Astrocyte (in vitro differentiated cells and primary cell): Measurements from ENCODE around the gene HLCS. TPM values are rescaled to one million over a fixed set of nuclear protein-coding genes. Genes with fewer than 3 reads are reported as not detected.

Experiments
- DNase-seq: peaks from one replicate; pipeline ENCODE4 v3.0.0-alpha.2; 2010; ENCODE audit warnings: low read depth
- FAIRE-seq: peaks from 2 replicates; lab custom pipeline; 2011; peaks lifted over from hg19 to GRCh38; lab: Jason Lieb, UNC
- H2AFZ ChIP-seq: 2 replicates; pipeline ENCODE4 v1.6.0; 2012; ENCODE audit warnings: low read depth, low read length, inconsistent platforms
- H3K27ac ChIP-seq: 2 replicates; pipeline ENCODE4 v1.5.1; 2011; ENCODE audit warnings: low read depth, low read length, inconsistent platforms
- H3K27me3 ChIP-seq: 2 replicates; pipeline ENCODE4 v1.6.0; 2011; ENCODE audit warnings: low read length, inconsistent platforms; ENCODE audit not compliant: insufficient read depth
- H3K36me3 ChIP-seq: 2 replicates; pipeline ENCODE4 v1.5.1; 2011; ENCODE audit warnings: low read length, inconsistent platforms; ENCODE audit not compliant: insufficient read depth
- H3K4me1 ChIP-seq: 2 replicates; pipeline ENCODE4 v1.5.1; 2011; ENCODE audit warnings: low read length, inconsistent platforms; ENCODE audit not compliant: insufficient read depth
- H3K4me2 ChIP-seq: 2 replicates; pipeline ENCODE4 v1.6.0; 2012; ENCODE audit warnings: low read length, inconsistent platforms
- H3K4me3 ChIP-seq: 2 replicates; pipeline ENCODE4 v1.5.1; 2011; ENCODE audit warnings: low read depth, mild to moderate bottlenecking, low read length, inconsistent platforms; ENCODE audit not compliant: insufficient read depth
- H3K79me2 ChIP-seq: 2 replicates; pipeline ENCODE4 v1.6.0; 2012; ENCODE audit warnings: mild to moderate bottlenecking, low read length, inconsistent platforms; ENCODE audit not compliant: insufficient read depth
- H3K9ac ChIP-seq: 2 replicates; pipeline ENCODE4 v1.6.0; 2012; ENCODE audit warnings: mild to moderate bottlenecking, low read length, inconsistent platforms
- H3K9me3 ChIP-seq: 2 replicates; pipeline ENCODE4 v1.5.1; 2012; ENCODE audit warnings: low read depth, mild to moderate bottlenecking, low read length, inconsistent platforms; ENCODE audit not compliant: insufficient read depth
- H4K20me1 ChIP-seq: 2 replicates; pipeline ENCODE4 v1.6.0; 2012; ENCODE audit warnings: low read length, inconsistent platforms; ENCODE audit not compliant: insufficient read depth
- H3K27ac Mint-ChIP-seq: one replicate; pipeline ENCODE4 v1.8.0; 2021; ENCODE audit warnings: mild to moderate bottlenecking, mixed read lengths; ENCODE audit not compliant: unreplicated experiment
- H3K27me3 Mint-ChIP-seq: one replicate; pipeline ENCODE4 v1.8.0; 2021; ENCODE audit warnings: low read depth, mixed read lengths; ENCODE audit not compliant: unreplicated experiment
- H3K36me3 Mint-ChIP-seq: one replicate; pipeline ENCODE4 v1.8.0; 2021; ENCODE audit warnings: low read depth, mixed read lengths; ENCODE audit not compliant: unreplicated experiment
- H3K4me1 Mint-ChIP-seq: one replicate; pipeline ENCODE4 v1.8.0; 2021; ENCODE audit warnings: low read depth, mixed read lengths; ENCODE audit not compliant: unreplicated experiment
- H3K4me3 Mint-ChIP-seq: one replicate; pipeline ENCODE4 v1.8.0; 2021; ENCODE audit warnings: mild to moderate bottlenecking, moderate library complexity, mixed read lengths; ENCODE audit not compliant: unreplicated experiment
- H3K9me3 Mint-ChIP-seq: one replicate; pipeline ENCODE4 v1.8.0; 2021; ENCODE audit warnings: mild to moderate bottlenecking, mixed read lengths; ENCODE audit not compliant: unreplicated experiment
- CTCF ChIP-seq: IDR thresholded peaks from 2 replicates; pipeline ENCODE4 v1.5.1; 2011; ENCODE audit warnings: low read depth, mild to moderate bottlenecking, inconsistent platforms, low read length, moderate library complexity; ENCODE audit not compliant: insufficient read depth
- EZH2 ChIP-seq: IDR thresholded peaks from 2 replicates; pipeline ENCODE4 v1.6.1; 2012; ENCODE audit warnings: mild to moderate bottlenecking, low read length, inconsistent platforms; ENCODE audit not compliant: insufficient read depth
- total RNA-seq: library from RNA; stranded (reverse); gene quantifications from 2 replicates; pipeline ENCODE4 v1.2.1, GENCODE V29; 2021

The HLCS gene
- total RNA-seq, 1 donor from 2014 or later: 20.9 TPM

GRCh38 chr21:36730291-36731281 lies 235.9 kb downstream of the HLCS start:
- Histone ChIP-seq H3K36me3 (no peaks in the 10 kb centered on the region), H3K27ac (no peak overlapping the region), H2AFZ (no peak overlapping the region), H3K4me2 (no peak overlapping the region), H3K27me3 (peaks cover 23% of the 10 kb centered on the region), H3K9ac (no peak overlapping the region), H3K4me3 (no peak overlapping the region), H3K4me1 (no peaks in the 10 kb centered on the region), H3K79me2 (no peaks in the 10 kb centered on the region), H4K20me1 (no peaks in the 10 kb centered on the region), H3K9me3 (no peaks in the 10 kb centered on the region)
- DNase-seq (peak; percentile 35), FAIRE-seq (no peak)
- TF ChIP-seq CTCF (no peak), EZH2 (no peak)
- peaks cover 15% of the 10 kb centered on the region for H3K36me3 Mint-ChIP-seq
- H3K4me3 Mint-ChIP-seq: no peak overlapping the region
- H3K4me1 Mint-ChIP-seq: peaks cover 4% of the 10 kb centered on the region
- peaks cover 4% of the 10 kb centered on the region for H3K9me3 Mint-ChIP-seq
- peaks cover 37% of the 10 kb centered on the region for H3K27me3 Mint-ChIP-seq
- no peak overlapping the region for H3K27ac Mint-ChIP-seq

- TF ChIP-seq EZH2: no peak
- no peak for TF ChIP-seq CTCF
- Histone ChIP-seq H2AFZ (no peak overlapping the region), H3K36me3 (no peaks in the 10 kb centered on the region), H3K9me3 (no peaks in the 10 kb centered on the region), H4K20me1 (no peaks in the 10 kb centered on the region), H3K4me1 (no peaks in the 10 kb centered on the region), H3K4me3 (no peak overlapping the region), H3K79me2 (no peaks in the 10 kb centered on the region), H3K27me3 (peaks cover 23% of the 10 kb centered on the region), H3K4me2 (no peak overlapping the region), H3K27ac (no peak overlapping the region), H3K9ac (no peak overlapping the region)
- H3K9me3 Mint-ChIP-seq: peaks cover 2% of the 10 kb centered on the region
- H3K27ac Mint-ChIP-seq: no peak overlapping the region
- no peak for DNase-seq
- peaks cover 37% of the 10 kb centered on the region for H3K27me3 Mint-ChIP-seq
- H3K36me3 Mint-ChIP-seq: peaks cover 13% of the 10 kb centered on the region
- no peak for FAIRE-seq
- no peak overlapping the region for H3K4me3 Mint-ChIP-seq
- H3K4me1 Mint-ChIP-seq: no peaks in the 10 kb centered on the region
Measured at GRCh38 chr21:36729310-36729970, 237.0 kb downstream of the HLCS start.
